Measurements from ENCODE around the gene INPP5E.

The INPP5E gene

DNA sequence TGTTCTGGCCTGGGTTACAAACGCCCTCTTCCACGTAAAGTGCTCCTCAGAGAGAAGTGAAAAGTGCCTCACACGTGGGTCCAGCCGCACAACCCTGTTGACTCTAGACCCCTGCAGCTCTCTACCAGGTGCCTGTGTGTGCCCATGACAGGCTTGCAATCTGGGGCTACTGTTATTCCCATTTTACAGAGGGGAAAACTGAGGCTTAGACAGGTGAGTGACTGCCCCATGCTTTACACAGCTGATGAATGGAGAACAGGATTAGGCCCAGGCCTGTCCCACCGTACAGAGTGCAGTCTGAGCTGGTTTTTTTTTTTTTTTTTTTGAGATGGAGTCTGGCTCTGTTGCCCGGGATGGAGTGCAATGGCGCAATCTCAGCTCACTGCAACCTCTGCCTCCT lies 6.2 kb upstream of the INPP5E start:
- DNase-seq = no peak

DNA sequence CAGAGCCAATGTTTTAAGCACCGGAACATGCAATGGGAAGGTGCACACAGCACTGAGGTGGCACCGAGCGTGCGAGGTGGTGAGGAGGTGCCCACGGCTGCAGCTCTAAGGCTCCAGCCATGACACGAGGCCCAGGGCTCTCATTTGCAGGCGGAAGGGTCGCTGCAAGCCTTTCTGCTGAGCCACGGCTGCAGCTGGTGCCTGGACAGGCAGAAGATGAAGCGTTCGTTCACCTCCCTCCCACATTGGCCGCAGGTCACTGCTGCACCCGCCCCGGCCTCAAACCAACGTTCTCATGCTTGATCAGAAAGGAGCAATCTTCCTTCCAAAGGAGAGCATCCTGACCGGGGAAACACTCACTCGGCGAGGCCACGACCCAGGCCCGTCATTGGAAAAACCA lies 4.5 kb upstream of the INPP5E start:
- no peak for DNase-seq

DNA sequence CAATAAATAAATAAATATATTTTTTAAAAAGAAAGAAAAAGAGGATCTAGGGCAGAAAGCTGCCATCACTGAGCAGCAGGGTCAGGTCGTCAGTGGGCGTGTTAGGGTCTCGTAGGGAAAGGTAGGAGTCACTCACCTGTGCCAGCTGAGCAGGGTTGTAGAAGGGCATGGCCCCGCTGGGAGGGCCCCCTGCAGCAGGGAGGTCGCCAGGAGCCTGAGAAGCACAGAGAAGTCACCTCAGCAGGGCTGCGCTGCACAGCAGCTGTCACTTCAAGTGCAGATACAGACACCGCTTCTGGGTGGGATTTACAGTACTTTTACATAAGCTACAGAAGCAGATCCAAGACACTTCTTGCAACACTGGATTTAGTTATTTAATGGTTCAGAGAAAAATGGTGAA lies 4.0 kb upstream of the INPP5E start:
- DNase-seq = no peak

DNA sequence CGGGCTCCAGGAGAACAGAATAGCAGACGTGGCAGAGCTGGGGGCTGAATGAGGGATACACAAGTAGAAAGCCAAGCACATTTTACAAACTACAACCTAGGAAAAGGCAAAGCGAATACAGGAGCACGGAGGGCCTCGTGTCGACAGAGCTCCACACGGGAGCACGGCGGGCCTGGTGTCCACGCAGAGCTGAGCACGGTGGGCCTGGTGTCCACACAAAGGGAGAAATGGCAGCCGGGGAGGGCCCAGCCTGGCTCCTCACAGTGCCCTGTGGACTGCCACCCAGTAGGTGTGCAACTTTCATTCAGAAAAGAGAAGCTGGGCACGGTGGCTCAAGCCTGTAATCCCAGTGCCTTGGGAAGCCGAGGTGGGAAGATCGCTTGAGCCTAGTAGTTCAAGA lies 3.4 kb upstream of the INPP5E start:
- no peak for DNase-seq

DNA sequence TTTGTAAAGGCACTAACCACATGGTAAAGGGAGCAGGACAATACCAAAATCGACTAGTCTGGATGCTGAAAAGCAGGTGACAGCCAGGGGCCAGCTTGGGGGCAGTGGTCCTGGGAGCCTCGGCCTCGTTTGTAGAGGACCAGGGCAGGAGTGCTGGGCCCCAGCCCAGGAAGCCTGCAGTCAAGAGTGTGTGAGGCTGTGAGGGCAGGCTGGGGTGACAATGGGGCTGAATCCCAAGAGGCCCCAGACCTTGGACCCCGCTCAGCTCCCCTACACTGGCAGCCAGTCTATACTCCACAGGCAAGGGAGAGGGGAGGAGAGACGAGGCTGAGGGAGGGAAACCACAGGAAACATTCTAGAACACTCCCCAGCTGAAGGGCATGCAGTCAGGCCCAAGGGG lies 2.6 kb upstream of the INPP5E start:
- no peak for DNase-seq

DNA sequence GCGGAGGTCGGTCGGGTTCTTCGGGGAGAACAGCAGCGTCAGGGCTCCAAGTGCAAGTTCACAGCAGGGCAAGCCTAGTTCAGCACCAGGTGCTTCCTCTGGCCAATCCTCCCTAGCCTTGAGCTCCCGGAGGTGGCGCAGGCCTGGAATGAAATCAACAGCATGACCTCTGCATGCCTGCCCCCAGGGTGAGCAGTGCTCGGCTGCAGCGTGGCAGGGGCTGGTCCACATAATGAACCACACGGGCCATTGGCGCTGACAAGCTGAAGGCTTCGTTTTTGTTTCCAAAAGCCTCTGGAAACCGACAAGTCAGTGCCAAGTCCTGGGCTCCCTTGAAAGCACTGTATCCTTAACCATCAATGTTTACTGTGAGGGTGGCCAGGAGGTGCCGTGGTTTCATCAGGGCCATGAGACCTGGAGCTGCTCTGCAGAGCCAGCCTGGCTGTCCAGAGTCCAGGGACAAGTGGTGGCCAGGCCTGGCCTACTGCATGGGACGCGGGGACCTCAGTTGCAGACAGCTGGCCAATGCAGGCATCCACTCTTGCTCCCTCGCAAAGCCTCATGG lies 2.1 kb upstream of the INPP5E start:
- no peak for DNase-seq

DNA sequence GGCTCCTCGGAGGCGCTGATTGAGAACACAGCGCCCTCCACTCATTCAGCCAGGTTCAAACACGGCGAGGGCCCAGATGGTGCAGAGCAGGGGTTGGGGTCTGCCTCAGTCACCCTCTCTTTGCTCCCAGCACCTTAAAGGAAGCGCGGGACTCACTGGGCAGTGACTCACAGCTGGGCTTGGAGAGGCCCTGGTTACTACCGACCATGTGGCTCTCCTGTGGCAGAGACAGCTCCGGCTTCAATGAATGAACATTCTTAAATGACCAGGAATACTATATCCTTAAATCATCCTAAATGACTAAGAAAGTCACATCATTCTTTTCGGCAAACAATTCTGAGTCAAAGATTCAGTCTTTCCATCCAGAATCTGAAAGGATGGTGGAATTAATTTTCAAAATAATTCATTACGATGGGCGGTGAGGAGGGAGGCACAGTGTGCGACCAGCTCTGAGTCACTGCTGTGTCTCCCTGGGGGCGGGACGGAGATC lies 1.6 kb upstream of the INPP5E start:
- no peak for DNase-seq

DNA sequence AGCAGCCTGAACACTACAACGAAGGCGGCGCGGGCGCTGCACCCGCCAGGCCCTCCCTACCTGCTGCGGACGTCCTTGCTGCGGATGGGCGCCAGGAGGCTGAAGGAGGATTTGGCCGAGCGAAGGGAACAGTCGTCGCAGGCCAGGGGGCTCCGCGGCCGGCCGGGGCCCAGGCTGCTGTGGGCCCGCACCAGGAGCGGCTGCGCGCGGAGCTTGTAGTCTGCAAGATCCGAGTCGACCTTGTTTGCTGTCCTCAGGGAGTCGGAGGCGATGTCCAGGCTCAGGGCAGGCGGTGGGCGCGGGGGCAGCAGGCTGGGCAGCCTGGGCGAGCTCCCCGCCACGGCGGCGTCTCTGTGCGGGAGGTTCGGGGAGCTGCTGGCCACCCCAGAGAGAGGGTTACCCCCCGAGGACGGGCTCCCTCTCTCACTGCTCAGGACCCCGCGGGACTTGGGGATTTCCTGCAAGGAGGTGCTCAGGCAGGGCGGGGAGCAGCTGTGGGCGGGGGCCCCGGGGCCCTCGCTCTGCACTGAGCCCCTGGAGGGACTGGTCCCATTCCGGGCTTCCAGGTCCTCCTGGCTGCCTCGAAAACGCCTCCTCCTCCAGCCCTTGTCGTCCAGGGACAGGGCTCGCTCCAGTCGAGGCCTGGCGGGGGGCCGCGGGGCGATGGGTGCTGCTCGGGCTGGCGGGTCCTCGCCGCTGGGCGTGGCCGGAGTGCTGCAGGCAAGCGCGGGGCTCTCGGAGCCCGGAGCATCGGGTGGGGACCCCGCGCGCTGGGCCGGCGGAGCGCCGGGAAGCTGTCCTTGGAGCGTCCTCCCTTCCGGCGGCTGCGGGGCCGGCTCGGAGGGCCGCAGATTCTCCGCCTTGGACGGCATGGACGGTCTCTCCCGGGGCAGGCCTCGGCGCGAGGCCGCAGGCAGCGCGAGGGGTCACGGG lies 831 bp downstream of the INPP5E start:
- DNase-seq = no peak

DNA sequence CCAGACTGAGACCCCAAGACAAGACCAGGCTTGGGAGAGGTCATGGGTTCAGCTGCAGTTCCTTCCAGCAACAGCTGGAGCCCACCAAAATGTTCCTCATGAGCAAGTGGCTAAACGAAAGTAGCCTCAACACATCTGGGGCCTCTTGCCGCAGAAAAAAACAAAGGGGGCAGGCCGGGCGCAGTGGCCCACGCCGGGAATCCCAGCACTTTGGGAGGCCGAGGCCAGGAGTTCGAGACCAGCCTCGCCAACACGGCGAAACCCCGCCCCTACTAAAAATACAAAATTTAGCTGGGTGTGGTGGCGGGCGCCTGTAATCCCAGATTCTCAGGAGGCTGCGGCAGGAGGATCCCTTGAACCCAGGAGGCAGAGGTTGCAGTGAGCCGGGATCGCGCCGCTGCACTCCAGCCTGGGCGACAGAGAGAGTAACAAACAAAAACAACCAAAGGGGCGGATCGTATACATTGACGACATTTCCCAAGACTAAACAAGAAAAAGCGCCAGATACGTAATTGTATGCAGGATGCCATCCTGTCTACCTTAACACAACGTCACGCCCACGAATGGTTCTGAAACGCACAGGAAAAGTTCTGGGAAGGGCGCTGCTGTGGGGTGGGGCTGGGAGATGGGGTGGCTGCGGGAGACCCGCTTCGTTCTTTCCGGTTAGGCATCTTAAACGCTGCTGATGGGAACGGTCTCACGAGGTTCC lies 1.7 kb downstream of the INPP5E start:
- no peak for DNase-seq

DNA sequence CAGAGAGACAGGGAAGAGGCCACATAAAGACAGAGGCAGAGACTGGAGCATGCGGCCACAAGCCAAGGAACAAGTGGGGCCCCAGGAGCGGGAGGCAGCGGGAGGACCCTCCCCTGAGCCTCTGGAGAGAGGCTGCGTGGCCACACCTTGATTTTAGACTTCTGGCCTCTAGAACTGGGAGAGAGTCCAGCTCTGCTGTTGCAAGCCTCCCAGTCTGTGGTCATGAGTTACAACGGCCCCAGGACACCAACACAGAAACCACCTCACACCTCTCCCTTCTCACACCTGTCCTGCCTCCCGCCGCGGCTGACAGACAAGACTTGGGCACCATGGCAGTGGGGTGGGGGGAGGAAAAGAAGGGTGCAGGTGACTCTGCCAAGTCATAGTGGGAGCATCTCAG lies 2.2 kb downstream of the INPP5E start:
- no peak for DNase-seq

DNA sequence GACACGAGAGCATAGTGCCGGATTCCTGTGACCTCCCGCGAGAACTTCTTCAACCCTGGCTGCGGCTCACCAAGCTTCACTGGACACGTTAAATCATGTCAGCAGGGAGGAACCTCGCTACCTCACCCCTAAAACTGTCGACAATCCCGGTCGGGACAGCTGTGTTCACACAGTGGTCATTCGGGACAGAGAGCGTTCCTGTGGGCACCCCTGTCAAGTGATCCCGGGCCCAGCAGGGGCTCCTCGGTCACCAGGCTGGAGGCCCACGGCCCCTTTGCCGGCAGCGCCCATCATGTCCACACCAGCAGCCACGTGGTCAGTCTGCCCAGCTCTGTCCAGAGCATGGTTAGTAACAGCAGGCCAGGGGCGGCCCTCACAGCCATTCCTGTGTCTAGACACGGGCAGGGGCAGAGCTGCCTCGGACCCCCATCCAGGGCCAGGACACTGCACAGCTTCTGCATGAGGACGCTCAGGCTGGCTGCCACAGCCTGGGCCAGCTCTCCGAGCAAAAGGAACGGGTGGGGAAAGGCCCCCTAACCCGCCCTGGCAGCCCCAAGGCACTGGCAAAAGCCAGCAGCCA lies 3.5 kb downstream of the INPP5E start:
- DNase-seq = no peak

DNA sequence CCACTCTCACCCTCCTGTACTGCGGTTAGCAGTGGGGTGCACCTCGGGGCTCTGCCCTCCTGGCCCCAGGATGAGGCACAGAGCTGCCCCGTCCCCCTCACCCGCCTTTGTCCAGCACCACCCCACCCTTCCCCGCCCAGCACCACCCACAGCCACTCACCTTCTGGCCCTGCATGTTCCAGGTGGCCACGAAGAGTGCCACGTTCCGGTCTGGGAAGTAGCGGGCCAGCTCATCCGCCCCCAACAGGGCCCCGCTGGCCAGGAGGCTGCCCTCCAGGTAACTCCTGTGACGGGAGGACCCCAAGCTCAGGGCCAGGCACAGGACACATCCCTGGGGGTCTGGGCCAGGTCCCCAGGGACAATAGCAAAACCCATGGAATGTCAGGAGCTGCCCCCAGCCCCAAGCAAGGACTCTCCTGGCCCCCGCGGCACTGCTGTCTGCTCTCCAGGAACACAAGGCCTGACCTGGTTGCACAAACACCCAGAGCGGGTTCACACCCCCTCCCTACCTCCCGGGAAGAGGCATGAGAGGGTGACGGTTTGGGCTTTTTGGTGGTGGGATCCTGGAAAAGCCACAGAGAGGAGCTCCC lies 5.0 kb downstream of the INPP5E start:
- no peak for DNase-seq

DNA sequence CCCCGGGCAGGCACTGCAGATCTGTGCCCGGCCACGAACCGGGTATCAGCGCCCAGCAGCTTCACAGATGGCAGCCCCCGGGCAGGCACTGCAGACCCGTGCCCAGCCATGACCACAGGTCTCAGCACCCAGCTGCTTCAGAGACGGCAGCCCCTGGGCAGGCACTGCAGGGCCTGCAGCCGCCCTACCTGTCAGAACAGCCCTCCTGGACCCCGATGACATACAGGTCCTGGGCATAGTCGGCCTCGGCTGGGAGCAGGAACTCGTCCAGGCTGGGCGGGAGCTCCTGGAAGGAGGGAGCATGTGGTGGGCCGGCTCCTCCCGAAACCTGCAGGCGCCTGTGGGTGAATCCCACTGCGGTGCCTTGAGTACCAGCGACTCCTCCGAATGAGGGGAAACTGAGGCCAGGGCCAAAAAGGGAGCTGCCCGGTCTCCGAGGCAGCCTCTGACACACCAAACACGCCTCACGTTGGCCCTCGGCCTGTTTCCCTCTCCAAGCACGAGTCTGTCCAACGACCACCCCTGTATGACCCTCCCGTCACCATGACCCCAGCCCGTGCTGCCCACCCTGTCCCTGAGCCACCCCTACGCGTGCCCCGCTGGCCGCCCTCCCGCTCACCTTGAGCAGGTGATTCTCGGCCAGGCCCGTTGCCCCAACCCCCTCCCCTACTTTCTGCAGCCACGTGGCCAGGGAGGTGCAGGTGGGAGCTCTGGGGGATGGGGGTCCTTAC lies 5.6 kb downstream of the INPP5E start:
- no peak for DNase-seq

DNA sequence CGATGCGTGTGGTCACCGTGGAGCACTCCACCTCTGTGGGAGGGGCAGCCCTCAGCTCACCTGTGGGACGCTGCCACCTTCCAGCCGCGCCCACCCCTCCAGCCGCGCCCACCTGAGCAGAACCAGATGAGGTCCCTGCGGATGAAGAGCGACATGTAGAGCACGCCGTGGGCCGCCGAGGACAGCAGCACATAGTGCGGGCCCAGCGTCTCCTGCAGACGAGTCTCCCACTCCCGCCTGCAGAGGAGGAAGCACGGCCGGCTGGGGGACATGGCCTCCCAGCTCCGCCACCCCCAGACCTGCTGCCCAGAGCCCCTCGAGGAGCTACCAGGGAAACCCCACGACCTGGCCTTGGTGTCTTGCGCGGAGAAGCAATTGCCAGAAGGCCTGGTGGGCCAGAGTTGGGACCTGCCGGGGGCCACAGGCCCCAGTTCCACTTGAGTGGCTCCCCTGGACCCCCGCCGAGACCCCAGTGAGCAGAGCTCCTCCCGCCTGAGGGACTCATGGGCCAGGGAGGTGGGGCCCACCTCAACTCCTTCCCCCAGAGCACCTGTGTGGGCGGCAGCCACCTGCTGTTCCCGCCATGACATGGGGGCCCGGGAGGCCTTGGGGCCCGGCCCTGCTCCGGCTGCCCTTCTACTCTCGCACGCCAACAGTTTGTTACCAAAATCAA lies 6.5 kb downstream of the INPP5E start:
- no peak for DNase-seq

DNA sequence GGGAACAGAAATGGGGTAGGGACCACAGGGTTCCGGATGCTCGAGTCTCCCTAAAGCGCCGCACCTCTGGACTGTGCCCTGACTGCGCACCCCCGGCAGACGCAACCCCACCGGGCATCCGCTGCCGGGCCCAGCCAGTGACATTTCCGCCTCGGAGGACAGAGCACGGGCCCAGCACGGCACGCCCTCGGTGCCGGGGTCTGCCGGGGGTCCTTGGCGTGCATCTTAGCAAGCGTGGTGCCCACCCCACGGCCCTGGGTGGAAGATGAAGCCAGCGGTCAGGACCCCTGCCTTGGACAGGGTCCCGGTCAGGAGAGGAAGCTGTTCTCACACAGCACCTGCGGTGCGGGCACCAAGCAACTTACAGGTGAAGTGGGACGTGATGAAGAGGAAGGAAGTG lies 7.1 kb downstream of the INPP5E start:
- no peak for DNase-seq

DNA sequence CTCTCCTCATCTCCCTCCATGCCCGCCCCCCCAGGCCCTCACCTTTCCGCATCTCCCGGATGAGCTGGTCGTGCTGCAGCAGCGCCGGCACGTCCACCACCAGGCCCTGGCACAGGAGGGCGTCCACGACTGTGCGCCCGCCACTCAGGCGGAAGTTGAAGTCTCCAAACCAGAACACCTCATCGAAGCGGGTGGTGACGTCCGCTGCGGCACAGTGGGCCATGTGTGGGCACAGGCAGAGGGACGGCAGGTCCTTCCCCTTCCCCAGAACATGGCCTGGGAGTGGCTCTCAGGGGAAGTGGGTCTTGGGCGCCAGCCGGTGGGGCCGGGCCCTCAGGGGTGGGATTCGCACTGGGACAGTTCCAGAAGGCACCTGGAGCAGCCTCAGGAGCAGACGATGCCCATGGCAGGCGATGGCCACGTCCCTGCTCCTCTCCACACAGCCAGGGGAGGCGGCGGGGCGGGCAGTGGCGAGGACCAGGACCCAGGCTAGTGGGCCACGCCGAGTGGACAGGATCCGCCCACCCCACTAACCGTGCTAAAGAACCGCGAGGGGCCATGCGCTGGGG lies 7.8 kb downstream of the INPP5E start:
- no peak for DNase-seq

DNA sequence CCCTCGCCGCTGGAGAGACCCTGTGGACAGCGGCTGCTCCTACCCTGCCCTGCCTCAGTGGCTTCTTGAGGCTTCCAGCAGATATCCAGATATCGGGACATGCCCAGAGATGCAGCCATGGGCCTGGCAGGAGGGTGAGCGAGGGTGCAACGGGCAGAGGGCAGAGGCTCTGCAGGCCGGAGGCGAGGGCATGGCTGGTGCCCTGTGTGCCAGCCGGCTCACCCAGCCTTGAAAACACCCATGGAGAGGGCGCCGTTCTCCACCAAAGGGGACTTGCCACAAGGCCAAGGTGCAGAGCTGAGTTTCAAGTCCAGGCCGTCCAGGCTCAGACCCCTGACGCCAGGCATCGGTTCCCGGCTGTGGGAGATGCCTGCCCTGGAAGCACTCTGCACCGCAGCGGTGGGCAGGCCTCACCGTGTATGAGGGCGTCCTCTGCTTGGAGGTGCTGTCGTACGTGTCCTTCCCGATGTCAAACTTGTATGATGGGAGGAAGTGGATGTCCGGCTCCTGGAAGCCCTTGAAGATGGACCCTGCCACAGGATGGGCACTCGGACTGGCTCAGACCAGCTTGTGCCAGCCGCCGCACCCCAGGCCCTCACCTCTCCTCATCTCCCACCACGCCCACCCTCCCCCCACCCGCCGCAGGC lies 8.9 kb downstream of the INPP5E start:
- no peak for DNase-seq

DNA sequence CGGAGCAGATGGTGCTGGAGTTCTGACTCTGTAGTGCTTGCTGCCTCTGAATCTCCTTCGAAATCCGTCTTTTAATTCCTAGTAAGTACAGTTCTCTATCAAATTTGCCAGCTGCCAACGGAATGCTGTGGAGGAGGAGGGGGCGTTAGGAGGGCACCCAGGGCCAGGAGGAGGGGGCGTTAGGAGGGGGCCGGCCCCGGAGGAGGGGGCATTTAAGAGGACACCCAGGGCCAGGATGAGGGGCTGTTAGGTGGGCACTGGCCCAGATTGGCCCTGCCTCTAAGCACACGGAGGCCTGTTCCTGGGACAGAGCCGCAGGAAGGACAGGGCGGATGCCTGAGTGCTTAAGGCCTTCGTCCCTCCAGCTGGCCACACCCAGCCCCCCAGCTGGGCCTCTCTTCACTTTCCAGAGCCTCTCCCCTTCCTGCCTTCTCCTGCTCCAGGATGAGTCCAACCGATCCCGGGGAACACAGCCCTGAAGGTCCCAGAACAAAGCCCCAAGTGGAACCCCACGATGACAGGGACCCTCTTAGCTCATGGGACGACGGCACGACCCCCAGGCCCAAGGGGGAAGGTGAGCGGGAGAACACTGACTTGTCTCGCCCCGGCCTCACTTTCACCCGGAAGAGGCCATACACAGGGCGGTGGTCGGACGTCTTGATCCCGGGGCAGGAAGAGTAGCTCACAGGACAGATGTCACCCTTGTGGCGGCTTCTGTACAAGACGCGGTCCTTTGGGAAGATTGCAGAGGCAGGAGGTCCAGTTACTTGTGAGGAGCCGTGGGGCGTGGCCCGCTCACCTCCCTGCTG lies 9.8 kb downstream of the INPP5E start:
- DNase-seq = no peak

DNA sequence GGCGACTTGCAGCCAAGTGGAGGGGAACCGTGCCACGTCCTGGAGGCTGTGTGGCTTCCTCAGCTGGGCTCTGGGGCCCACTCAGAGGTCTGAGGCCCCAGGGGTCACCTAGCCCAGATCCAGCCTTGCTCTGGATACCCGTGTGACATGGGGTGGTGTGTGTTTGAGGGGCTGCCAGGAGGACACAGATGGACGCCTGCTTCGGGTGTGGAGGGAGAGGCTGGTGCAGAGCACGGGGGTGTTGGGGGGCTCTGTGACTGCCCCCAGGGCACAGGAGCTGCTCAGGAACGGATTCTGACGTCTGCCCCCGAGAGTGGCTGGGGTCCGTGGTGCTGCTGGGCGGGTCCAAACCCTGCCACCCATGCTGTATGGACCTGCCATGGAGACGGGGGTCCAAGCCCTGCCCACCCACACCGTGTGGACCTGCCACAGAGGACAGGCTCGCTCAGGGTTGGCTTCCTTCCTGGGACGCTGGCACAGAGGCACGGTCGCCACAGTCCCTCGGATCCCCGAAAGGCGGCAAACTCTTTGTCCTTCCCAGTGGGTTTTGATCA lies 10.5 kb downstream of the INPP5E start:
- DNase-seq = no peak

DNA sequence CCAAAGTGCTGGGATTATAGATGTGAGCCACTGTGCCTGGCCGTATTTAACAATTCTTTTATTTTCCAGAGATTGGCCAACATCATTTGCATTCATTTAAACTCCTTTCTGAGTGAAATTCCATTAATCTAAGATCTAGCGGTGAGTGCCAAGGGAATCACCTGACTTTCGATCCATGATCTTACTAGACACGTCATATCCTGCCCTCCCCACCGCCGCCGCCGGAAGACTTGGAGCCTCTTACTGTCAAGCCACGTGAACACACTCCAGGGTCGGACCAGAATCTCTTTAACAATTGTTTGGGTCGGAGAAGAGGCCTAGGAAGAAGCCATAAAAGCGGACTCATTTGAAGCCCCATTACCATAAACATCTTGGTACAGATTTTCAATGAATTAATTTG lies 12.9 kb downstream of the INPP5E start:
- DNase-seq = no peak
